Fibroblast of skin of abdomen (primary cell): ENCODE data around the gene XRCC1.
"Not testable (repeated sequence)": the region's sequence is repeated elsewhere in the genome, so short reads cannot be mapped to it uniquely, and the experiment has no call there.

ENCODE experiments used
- DNase-seq: peaks from one replicate; pipeline ENCODE4 v3.0.0-alpha.2; 2013

XRCC1 gene

GRCh38 chr19:43600326-43600725, 25.0 kb upstream of the XRCC1 start:
- DNase-seq = not testable (repeated sequence)

- no peak for DNase-seq
Measured at GRCh38 chr19:43599635-43600295, 24.4 kb upstream of the XRCC1 start.

- no peak for DNase-seq
Measured at GRCh38 chr19:43598445-43599240, 23.3 kb upstream of the XRCC1 start.

GRCh38 chr19:43597876-43598275, 22.5 kb upstream of the XRCC1 start:
- no peak for DNase-seq

- no peak for DNase-seq
Measured at GRCh38 chr19:43596842-43597461, 21.6 kb upstream of the XRCC1 start.

- DNase-seq = peak; percentile 99
Measured at GRCh38 chr19:43595999-43596841, 20.9 kb upstream of the XRCC1 start, which contains the start of the genes IRGQ and ZNF576. Gene IRGQ, minus strand, starts transcription at chr19:43596134. Its CDS starts 796 bp downstream, at chr19:43595338. Gene ZNF576, plus strand, starts transcription at chr19:43596595. Its CDS starts 514 bp downstream, at chr19:43597109.

GRCh38 chr19:43595605-43595998, 20.3 kb upstream of the XRCC1 start:
- peak; percentile 6 for DNase-seq

- peak; percentile 41 for DNase-seq
Measured at GRCh38 chr19:43594710-43595604, 19.6 kb upstream of the XRCC1 start.

GRCh38 chr19:43594081-43594697, 18.9 kb upstream of the XRCC1 start:
- no peak for DNase-seq

GRCh38 chr19:43592800-43593350, 17.5 kb upstream of the XRCC1 start:
- no peak for DNase-seq

GRCh38 chr19:43591904-43592772, 16.8 kb upstream of the XRCC1 start:
- no peak for DNase-seq

GRCh38 chr19:43589678-43590077, 14.4 kb upstream of the XRCC1 start:
- no peak for DNase-seq

GRCh38 chr19:43589277-43589676, 13.9 kb upstream of the XRCC1 start:
- no peak for DNase-seq

- DNase-seq = not testable (repeated sequence)
Measured at GRCh38 chr19:43587029-43587428, 11.7 kb upstream of the XRCC1 start.

GRCh38 chr19:43586346-43586745, 11.0 kb upstream of the XRCC1 start:
- DNase-seq = no peak

- DNase-seq = no peak
Measured at GRCh38 chr19:43584484-43584883, 9.2 kb upstream of the XRCC1 start.

- DNase-seq = no peak
Measured at GRCh38 chr19:43582495-43582894, 7.2 kb upstream of the XRCC1 start.

- DNase-seq = no peak
Measured at GRCh38 chr19:43581467-43581866, 6.1 kb upstream of the XRCC1 start.

- no peak for DNase-seq
Measured at GRCh38 chr19:43578787-43579186, 3.5 kb upstream of the XRCC1 start.
